Activated CD4-positive, alpha-beta T cell treated with anti-CD3 and anti-CD28 coated beads for 1 hour (primary cell): ENCODE results near the gene CIT.

Experiments
- DNase-seq: peaks from one replicate; pipeline ENCODE4 v3.0.0-alpha.2; 2020

The CIT gene

DNA sequence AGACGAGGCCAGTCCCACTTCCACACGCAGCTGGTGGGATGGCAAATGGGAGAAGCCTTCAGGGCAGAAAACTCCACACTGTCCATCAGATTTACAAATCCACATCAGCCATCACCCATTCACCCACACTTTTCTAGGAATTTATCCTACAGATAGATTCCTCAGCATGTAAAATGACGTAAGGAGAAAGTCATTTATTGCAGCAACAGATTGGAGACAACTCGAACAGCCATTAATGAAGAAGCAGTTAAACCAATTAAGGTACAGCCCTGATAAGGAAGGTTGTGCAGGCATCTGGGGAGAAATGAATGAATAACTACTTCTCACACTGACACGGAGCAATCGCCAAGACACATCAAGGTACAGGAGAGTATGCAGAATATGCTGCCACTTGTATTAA, 183.0 kb downstream of the CIT start:
- no peak for DNase-seq

DNA sequence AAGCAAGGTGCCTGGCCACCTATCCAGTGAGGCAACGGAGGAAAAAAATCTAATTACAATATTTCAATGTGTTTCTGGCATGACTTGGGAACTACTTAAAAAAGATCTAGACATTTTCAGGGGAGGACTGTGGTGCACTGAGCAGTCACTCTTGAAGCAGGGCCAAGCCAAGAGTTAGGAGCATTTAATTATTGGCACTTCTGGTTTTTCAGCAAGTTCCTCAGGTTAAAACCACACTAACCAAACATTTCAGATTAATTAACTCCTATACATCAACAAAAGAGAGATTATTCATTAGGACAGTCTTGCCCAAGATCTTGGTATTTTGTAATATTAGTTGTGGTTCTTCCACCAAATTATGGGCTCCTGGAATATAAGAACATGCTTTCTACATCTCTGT, 183.6 kb downstream of the CIT start:
- no peak for DNase-seq

- no peak for DNase-seq
These were observed 184.1 kb downstream of the CIT start for GRCh38 chr12:119692997-119693396.

DNA sequence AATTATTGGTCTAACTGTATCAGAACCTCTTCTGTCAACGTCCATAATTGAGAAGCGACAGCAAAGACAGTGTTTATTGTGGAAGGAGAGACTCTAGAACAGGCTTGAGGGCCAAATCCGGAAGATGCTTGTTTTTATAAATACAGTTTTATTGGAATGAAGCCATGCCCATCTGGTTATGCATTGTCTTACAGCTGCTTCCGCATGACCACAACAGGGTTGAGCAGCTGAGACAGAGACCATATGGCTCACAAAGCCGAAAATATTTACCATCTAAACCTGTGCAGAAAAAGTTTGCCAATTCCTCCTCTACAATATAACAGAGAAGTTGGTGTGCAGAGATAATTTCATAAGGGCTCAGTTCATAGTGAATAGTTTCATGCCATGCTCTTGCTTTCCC, 184.7 kb downstream of the CIT start:
- no peak for DNase-seq

DNA sequence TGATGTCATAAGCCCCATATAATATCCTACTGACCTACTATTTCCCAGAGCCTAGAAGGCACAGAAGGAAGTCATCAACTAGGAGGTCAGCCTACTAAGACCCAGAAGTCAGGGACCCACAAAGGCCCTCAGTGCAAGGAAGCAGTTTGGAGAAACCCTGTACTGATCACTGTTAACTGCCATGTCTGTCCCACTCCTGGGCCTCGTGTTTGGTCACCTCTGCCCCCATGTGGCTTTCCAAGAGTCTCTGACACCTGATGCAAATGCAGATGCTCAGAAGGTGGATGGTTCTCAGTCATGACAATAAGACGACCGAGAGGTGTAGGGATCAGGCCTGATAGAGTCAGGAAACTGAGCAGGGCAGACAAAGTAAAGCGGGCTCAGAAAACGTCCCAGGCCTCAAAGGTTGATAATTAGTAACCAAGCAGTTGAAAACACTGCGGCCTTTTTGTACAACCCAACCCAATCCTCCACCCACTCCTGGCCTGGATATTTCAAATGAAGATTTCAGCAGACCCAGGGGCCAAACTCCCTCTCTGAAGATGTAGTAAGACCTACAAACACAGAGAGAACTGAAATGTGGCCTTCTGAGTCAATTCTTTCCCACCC, 185.8 kb downstream of the CIT start:
- no peak for DNase-seq

GRCh38 chr12:119689935-119690500, 187.1 kb downstream of the CIT start:
- no peak for DNase-seq

- no peak for DNase-seq
These were observed 189.2 kb downstream of the CIT start for GRCh38 chr12:119687879-119688278.

GRCh38 chr12:119687406-119687805, 189.7 kb downstream of the CIT start:
- no peak for DNase-seq

DNA sequence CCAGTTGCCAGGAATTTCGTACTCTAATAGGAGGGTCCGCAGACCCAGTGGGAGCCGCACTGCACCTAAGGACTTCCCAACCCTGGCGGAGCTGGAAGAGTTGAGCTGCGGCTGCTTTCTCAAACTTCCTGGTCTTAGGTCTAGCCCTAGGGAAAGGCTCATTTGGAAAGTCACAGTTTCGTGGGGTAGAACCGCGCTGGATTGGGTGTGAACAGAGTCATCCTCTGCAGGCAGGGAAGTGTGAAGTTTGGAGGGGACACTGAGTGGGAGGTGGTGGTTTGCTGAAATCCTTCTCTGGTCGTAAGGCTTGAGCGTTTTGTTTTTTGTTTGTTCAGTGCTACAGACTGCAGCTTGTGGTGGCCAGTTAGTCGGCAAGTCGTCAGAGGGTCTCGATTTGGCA, 190.3 kb downstream of the CIT start:
- no peak for DNase-seq

- DNase-seq = no peak
These were observed 190.8 kb downstream of the CIT start for GRCh38 chr12:119686355-119686754.

DNA sequence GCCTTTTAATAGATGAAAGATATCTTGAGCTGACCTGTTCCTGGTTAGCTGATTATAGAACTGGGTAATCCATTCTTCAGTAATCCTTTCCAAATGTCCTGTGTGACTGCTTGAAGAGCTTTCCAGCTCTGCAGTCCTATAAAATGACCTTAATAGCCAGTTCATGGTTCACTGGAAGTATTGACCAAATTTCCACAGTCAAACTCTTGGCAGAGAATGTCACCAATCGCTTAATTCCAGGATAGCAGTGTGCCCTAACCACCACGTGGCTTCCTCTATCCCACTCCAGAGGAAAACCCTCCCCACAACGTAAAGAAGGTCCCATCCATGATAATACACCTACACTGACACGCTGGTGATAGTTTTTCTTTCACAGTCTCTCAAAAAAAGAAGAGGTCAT, 191.7 kb downstream of the CIT start:
- no peak for DNase-seq

DNA sequence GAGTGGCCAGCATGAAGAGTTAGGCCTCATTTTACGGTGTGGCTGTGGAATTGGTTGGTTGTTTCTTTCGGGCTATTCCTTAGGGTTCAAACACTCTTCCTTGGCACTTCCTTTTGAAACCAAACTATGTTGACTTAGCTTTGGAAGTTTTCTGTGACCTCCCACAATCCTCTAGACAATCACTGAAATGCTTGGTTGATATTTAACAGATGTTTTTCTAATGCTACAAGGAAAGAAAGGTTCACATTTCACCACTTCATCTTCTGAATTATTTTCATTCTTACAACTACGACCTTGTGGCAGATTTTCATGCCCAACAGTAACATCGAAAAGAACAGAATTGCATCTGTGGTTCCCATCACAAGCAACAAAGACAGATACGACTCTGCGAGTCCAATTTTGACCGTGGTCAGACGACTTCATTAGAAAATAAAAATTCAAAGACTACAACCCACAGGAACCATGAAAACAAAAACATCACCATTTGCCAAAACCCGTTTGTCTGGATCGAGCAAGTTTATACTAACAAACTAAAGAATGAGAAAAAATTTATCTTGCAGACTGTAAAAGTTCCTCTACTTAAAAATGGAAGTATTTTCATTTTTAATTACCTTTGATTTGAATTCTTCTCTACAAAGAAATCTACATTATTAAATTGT, 192.3 kb downstream of the CIT start:
- DNase-seq = no peak

DNA sequence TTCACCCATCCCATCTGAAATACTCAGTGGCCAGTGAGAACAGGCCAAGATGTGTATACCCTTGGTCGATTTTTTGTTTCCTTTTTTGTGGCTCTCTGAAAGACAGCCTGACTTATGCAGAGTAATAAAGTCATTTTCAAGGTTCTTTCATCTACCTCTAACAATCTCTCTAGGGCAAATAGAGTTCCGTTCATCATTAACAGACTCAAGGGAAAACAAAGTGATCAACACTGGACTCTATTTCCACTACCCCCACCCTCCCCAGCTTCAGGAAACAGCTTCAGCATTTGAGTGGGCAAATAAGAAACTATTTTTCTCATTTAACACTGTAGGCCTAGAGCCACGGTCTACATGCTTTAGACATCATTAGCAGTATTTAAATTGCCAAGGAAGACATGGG, 193.3 kb downstream of the CIT start:
- DNase-seq = no peak

DNA sequence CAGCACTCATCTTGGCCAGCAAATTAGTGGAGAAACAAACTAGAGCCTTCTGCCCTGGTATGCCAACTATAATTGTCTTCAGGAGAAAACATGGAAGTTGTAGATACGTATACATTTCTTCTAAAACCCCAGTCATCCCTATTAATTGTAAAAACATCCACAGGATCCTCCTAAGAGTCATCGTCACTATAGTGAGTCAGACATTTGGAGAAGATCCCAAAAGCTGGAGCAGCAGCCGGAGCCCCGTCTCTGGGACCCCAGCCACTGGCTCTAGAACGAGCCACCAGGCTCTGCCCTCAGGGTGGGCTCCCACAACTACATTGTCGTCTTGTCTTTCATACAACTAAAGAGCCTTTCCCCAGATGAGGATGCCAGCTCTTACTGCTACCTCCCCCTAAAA, 193.7 kb downstream of the CIT start:
- DNase-seq = no peak

DNA sequence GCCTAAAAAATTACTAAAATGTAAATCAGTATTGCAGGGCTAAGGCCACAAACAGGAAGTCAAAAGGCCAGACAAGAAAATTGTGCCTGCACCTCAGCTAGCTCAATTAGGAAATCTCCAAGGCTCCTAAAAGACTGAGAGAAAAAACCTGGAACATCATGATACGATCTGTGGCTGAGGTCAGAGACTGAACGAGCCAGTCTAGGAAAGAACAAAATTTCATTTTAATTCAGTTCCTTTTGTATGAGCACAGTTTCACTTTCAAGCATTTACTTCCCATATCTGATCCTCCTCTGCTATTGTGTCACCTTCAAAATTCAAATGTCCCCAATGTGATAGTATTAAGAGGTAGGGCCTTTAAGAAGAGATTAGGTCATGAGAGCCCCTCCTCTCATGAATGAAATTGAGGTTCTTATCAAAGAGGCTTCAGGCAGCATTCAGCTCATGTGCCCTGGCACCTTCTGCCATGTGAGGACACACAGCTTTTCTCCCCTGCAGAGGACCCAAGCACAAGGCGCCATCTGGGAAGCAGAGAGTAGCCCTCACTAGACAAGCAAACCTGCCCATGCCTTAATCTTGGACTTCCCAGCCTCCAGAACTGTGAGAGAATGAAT, 194.4 kb downstream of the CIT start:
- no peak for DNase-seq

DNA sequence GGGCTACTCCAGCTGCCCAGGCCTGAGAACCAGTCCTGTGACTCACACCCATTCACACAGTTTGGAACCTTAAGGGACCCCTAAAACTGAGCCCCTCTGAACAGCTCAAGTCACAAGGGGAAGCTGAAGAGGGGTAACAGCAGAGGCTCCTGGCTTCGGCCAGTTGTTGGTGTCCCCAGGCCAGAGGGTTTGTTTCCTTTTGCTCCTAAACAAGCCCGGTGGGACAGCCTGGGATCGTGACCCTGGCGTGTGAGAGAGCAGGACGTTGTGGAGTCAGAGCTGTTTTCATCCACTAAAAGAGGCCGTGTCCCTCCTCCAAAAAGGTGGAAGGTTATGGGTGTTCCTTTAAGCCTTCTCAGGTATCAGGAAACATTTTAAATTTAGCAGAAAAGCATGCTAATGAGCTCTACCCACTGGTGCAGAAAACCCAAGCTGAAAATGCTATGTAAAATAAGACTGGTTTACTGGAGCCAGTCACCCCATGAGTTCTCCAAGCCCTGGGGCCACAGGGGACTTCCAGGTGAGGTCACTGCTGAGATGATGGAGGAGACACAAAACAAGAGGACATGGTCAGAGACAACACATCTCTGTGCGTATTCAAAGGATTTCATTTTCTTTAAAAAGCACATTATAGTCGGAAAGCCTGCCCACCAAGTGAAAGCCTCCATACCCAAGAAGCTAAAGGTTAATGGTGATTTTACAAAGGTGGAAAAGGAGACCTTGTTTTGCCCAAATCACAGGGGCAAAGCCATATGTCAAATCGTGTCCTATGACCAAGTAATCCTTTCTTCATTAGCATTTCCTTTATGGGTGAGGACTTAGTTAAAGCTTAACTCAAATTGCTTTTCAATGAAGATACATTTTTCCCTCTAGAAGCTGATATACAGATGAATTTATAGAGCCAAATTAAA, 195.1 kb downstream of the CIT start:
- no peak for DNase-seq

DNA sequence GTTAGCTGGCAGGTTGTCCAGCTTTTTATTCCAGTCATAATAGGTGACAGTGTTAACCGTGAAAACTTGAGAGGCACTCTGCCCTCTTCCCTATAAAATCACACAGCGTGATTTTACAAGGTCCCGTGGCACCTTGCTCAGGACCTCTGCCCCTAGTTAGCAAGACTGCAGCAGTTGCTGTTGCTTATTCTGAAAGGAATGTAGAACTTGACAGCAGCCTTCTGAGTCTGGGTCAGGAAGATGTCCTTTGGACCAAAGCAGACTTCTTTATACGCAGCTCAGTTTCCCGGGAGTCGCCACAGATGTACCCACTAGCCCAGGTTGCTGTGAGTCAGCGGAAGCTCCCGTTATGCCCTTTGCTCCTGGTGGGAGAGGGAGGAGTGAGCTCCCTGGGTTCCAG, 196.0 kb downstream of the CIT start:
- DNase-seq = no peak

- DNase-seq = no peak
These were observed 197.6 kb downstream of the CIT start for GRCh38 chr12:119679490-119679889.

GRCh38 chr12:119679081-119679480, 198.0 kb downstream of the CIT start:
- DNase-seq = no peak

DNA sequence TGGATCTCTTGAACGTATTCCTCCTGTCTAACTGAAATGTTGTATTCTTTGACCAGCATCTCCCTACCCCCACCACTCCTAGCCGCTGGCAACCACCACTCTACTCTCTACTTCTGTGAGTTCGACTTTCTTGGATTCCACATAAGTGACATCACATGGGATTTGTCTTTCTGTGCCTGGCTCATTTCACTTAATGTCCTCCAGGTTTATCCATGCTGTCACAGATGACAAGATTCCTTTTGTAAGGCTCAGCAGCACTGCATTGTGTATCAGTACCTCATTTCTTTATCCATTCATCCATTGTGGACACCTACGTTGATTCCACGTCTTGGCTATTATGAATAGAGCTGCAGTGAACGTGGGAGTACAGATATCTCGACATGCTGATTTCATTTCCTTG, 198.7 kb downstream of the CIT start:
- DNase-seq = no peak

GRCh38 chr12:119676573-119676972, 200.5 kb downstream of the CIT start:
- no peak for DNase-seq

- no peak for DNase-seq
These were observed 201.1 kb downstream of the CIT start for GRCh38 chr12:119676022-119676421.

DNA sequence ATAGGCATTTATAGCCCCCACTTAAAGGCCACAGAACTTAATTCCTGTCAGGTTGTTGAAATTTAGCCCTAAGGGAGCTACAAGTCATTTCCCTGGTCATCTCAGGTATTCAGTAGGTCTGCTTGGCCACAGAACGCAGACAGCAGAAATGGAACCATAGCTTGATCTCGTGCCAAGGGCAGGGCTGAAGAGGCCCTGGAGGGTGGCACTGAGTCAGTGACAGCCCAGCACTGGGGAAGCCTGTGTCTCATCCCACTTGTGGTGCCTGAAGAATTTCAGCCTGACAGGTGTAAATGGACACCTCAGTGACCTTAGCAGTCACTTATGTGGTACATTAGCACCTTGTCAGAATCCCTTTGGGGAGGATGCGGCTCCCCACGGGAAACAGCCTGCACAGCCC, 202.6 kb downstream of the CIT start:
- no peak for DNase-seq
